Fibroblast of the aortic adventitia (primary cell): ENCODE results near the gene IARS1. TPM values are rescaled to one million over a fixed set of nuclear protein-coding genes. Genes with fewer than 3 reads are reported as not detected.

Experiments
- DNase-seq: peaks from one replicate; pipeline ENCODE4 v3.0.0-alpha.2; 2010; ENCODE audit warnings: low read depth
- H3K4me3 ChIP-seq: 2 replicates; pipeline ENCODE4 v1.5.1; 2011; ENCODE audit warnings: low read depth, mild to moderate bottlenecking, control low read depth, low read length, moderate library complexity
- total RNA-seq: library from RNA; depleted of rRNA; stranded (reverse); fragments of >200 nt; gene quantifications from 2 replicates; pipeline ENCODE4 v1.2.3, GENCODE V29; 2012; ENCODE audit warnings: low replicate concordance
- TF ChIP-seq, protein P1 (sequence below): IDR thresholded peaks from 2 replicates; pipeline ENCODE4 v1.5.1; 2011; ENCODE audit warnings: mild to moderate bottlenecking, low read length, control low read depth, inconsistent platforms; ENCODE audit not compliant: insufficient read depth

The IARS1 gene
- total RNA-seq, 1 donor = 482 TPM

DNA sequence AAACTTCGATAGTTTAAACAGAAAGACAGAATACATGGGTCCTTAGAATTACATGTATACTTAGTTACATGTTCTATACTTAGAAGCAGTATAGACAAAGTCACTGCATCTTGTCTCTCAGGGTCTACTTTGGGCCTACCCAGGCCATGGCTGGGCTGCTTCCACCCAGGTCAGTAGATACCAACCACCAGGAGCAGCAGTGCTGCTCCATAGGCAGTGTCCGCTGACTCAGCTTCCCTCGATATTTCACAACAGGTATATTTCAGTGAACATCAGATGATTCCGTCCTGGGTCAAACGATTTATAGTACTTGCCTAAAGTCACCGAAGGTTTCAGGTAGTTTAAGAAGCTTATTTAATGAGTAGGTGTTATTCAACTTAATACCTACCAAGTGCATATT, 18.0 kb downstream of the IARS1 start:
- TF ChIP-seq, protein P1, sequence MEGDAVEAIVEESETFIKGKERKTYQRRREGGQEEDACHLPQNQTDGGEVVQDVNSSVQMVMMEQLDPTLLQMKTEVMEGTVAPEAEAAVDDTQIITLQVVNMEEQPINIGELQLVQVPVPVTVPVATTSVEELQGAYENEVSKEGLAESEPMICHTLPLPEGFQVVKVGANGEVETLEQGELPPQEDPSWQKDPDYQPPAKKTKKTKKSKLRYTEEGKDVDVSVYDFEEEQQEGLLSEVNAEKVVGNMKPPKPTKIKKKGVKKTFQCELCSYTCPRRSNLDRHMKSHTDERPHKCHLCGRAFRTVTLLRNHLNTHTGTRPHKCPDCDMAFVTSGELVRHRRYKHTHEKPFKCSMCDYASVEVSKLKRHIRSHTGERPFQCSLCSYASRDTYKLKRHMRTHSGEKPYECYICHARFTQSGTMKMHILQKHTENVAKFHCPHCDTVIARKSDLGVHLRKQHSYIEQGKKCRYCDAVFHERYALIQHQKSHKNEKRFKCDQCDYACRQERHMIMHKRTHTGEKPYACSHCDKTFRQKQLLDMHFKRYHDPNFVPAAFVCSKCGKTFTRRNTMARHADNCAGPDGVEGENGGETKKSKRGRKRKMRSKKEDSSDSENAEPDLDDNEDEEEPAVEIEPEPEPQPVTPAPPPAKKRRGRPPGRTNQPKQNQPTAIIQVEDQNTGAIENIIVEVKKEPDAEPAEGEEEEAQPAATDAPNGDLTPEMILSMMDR = no peak
- DNase-seq = no peak
- H3K4me3 ChIP-seq = no peak overlapping the region

GRCh38 chr9:92270511-92270910, 23.0 kb downstream of the IARS1 start:
- H3K4me3 ChIP-seq = no peak overlapping the region
- DNase-seq = no peak
- TF ChIP-seq, protein P1 = no peak

DNA sequence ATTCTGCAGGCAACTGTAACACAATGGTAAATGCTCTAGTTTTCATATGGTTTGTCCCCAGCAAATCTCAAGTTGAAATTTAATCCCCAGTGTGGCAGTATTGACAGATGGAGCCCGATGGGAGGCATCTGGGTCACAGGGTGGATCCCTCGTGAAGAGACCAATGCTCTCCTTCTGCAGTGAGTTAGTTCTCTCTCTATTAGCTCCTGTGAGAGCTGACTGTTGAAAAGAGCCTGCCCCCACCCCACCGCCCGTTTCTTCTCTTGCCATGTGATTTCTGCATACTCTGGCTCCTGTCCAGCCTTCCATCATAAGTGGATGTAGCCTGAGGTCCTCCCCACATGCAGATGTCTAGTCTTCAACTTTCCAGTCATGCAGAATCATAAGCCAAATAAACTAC, 27.0 kb downstream of the IARS1 start:
- H3K4me3 ChIP-seq = no peak overlapping the region
- TF ChIP-seq, protein P1 = no peak
- no peak for DNase-seq

DNA sequence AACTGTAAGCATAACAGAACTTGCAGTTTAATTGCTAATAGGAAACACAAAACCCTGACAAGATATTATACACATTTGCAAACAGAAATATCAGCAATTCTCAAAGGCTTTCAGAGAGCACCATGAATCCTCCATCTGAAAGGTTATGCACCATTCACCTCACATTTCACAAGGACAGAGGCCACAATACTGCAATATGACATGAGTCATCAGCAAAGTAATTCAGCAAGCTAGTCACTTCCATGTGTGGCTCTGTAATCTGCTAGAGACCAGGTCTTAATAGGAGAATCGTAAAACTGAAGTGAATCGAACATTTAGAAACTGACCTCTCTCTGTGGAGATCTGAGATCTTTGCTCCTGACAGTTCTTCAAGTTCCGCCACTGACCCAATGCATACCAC, 28.3 kb downstream of the IARS1 start:
- no peak overlapping the region for H3K4me3 ChIP-seq
- TF ChIP-seq, protein P1 = no peak
- DNase-seq = no peak

DNA sequence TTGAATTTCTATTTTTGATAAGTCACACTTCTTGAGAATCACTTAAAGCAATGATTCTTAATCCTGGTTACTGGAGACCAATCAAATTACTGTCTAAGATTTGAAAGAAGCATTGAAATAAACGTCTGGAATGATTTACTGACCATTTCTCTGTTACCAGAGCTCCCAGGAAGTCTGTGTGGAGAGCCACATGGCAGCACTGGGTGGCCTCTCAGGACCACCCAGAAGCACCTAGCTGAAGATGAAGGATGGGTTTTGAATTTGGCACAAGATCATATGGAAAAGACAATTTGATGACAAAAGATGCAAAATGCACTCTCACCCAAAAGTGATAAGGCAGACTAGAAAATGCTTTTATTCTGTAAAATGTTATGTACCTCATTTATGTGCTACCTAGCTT, 30.4 kb downstream of the IARS1 start:
- H3K4me3 ChIP-seq = no peak overlapping the region
- TF ChIP-seq, protein P1 = no peak
- no peak for DNase-seq

DNA sequence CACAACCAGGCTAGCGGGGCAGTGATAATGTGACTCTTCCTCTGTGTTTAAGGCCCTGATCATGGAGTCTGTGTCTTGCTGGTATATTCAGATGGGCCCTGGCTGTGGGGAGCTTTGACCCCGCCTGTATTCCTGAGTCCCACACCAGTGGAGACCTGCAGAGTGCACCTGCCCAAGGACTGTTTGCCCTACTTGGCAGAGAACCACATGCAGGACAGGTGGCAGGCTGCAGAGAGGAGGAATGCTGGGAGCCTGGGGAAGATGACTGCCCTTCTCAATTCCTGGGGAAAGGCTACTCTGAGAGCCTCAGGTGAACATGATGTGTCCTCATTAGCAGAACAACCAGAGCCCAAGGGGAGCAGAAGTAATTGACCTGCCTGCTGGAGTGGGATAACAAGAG, 36.2 kb downstream of the IARS1 start:
- TF ChIP-seq, protein P1 = no peak
- no peak for DNase-seq
- H3K4me3 ChIP-seq = no peak overlapping the region
